Smooth muscle cell (in vitro differentiated cells): ENCODE measurements around the gene SRD5A1. TPM values are rescaled to one million over a fixed set of nuclear protein-coding genes. Genes with fewer than 3 reads are reported as not detected.

Source experiments
- DNase-seq: peaks from one replicate; lab custom pipeline; 2025; ENCODE audit not compliant: unreplicated experiment; lab: John Stamatoyannopoulos, UW
- H2AFZ ChIP-seq: fragments of 200-600 bp; sonication (generic); 2 replicates; pipeline ENCODE4 v1.6.0; 2016; ENCODE audit warnings: antibody characterized with exemption, low read depth, mild to moderate bottlenecking
- H3F3A ChIP-seq: fragments of 200-600 bp; sonication (generic); 2 replicates; pipeline ENCODE4 v1.6.0; 2017; ENCODE audit warnings: antibody characterized with exemption, low read depth
- H3K27ac ChIP-seq: fragments of 200-600 bp; sonication (generic); 2 replicates; pipeline ENCODE4 v1.5.1; 2016; ENCODE audit warnings: low read depth, mild to moderate bottlenecking
- H3K27me3 ChIP-seq: fragments of 200-600 bp; sonication (generic); 2 replicates; pipeline ENCODE4 v1.6.1; 2016; ENCODE audit warnings: low read depth, mild to moderate bottlenecking
- H3K36me3 ChIP-seq: fragments of 200-600 bp; sonication (generic); 2 replicates; pipeline ENCODE4 v1.5.1; 2016; ENCODE audit warnings: low read depth
- H3K4me1 ChIP-seq: fragments of 200-600 bp; sonication (generic); 2 replicates; pipeline ENCODE4 v1.5.1; 2016; ENCODE audit warnings: low read depth
- H3K4me2 ChIP-seq: fragments of 200-600 bp; sonication (generic); 2 replicates; pipeline ENCODE4 v1.6.0; 2016; ENCODE audit warnings: mild to moderate bottlenecking
- H3K4me3 ChIP-seq: fragments of 200-600 bp; sonication (generic); 2 replicates; pipeline ENCODE4 v1.5.1; 2016; ENCODE audit warnings: mild to moderate bottlenecking
- H3K79me2 ChIP-seq: fragments of 200-600 bp; sonication (generic); 2 replicates; pipeline ENCODE4 v1.6.0; 2016; ENCODE audit warnings: low read depth, mild to moderate bottlenecking
- H3K9ac ChIP-seq: fragments of 200-600 bp; sonication (generic); 2 replicates; pipeline ENCODE4 v1.6.0; 2016; ENCODE audit warnings: low read depth
- H3K9me3 ChIP-seq: fragments of 200-600 bp; sonication (generic); replicated peaks from 2 replicates; pipeline ENCODE4 v1.5.1; 2016; ENCODE audit warnings: low read depth
- H4K20me1 ChIP-seq: fragments of 200-600 bp; sonication (generic); 2 replicates; pipeline ENCODE4 v1.6.0; 2016; ENCODE audit warnings: low read depth
- CTCF ChIP-seq: fragments of 200-600 bp; sonication (generic); IDR thresholded peaks from 2 replicates; pipeline ENCODE4 v1.5.1; 2017; ENCODE audit warnings: borderline replicate concordance, mild to moderate bottlenecking, antibody characterized with exemption; ENCODE audit not compliant: insufficient read depth, poor library complexity, severe bottlenecking
- WGBS: methylation state at CpG from one replicate; pipeline ENCODE4 v1.1.7; 2016; ENCODE audit warnings: low lambda C conversion rate; 5-methylcytosine and 5-hydroxymethylcytosine counted together
- polyA plus RNA-seq: library from polyadenylated mRNA; unstranded; fragments of >200 nt; fragmentation: Nextera tagmentation; extraction: Ambion mirVana; gene quantifications from 2 replicates; pipeline ENCODE4 v1.2.1, GENCODE V29; 2016
- total RNA-seq: library from RNA; depleted of rRNA; stranded (reverse); fragments of >200 nt; gene quantifications from 2 replicates; pipeline ENCODE4 v1.2.3, GENCODE V29; 2014

Gene SRD5A1
- total and polyA plus RNA-seq, 2 experiments from 2014 or later = 17.1 to 23.5 TPM

- no peak overlapping the region for H3K9ac ChIP-seq
- TF ChIP-seq CTCF = no peak
These were observed 28.3 kb upstream of the SRD5A1 start for GRCh38 chr5:6604946-6605345.

GRCh38 chr5:6606884-6607558, 26.2 kb upstream of the SRD5A1 start:
- Histone ChIP-seq H3K36me3 (peaks cover 38% of the 10 kb centered on the region), H3K9me3 (no peaks in the 10 kb centered on the region), H3K4me1 (no peaks in the 10 kb centered on the region), H3K9ac (no peak overlapping the region), H3F3A (no peaks in the 10 kb centered on the region), H3K27me3 (no peaks in the 10 kb centered on the region), H4K20me1 (peaks cover 27% of the 10 kb centered on the region), H3K4me2 (no peak overlapping the region), H3K27ac (no peak overlapping the region), H2AFZ (no peak overlapping the region), H3K79me2 (peaks cover 5% of the 10 kb centered on the region), H3K4me3 (no peak overlapping the region)
- WGBS = 95% methylated on average over 9 of the region's 9 CpGs
- TF ChIP-seq CTCF = no peak
- no peak for DNase-seq

More at GRCh38 chr5:6604946-6605345, 28.3 kb upstream of the SRD5A1 start:
- Histone ChIP-seq H3F3A (no peaks in the 10 kb centered on the region), H4K20me1 (peaks cover 16% of the 10 kb centered on the region), H3K27ac (no peak overlapping the region), H3K36me3 (peaks cover 26% of the 10 kb centered on the region), H3K79me2 (no peaks in the 10 kb centered on the region), H3K4me3 (no peak overlapping the region), H3K9me3 (no peaks in the 10 kb centered on the region), H3K27me3 (no peaks in the 10 kb centered on the region), H3K4me1 (no peaks in the 10 kb centered on the region), H2AFZ (no peak overlapping the region), H3K4me2 (no peak overlapping the region)
- WGBS = 98% methylated on average over 12 of the region's 12 CpGs
- no peak for DNase-seq

- no peak for TF ChIP-seq CTCF
- Histone ChIP-seq H3K27me3 (no peaks in the 10 kb centered on the region), H4K20me1 (peaks cover 32% of the 10 kb centered on the region), H3K36me3 (peaks cover 38% of the 10 kb centered on the region), H3F3A (no peaks in the 10 kb centered on the region), H2AFZ (no peak overlapping the region), H3K9me3 (no peaks in the 10 kb centered on the region), H3K4me3 (no peak overlapping the region), H3K4me2 (no peak overlapping the region), H3K27ac (no peak overlapping the region), H3K9ac (no peak overlapping the region), H3K4me1 (no peaks in the 10 kb centered on the region), H3K79me2 (peaks cover 5% of the 10 kb centered on the region)
- no peak for DNase-seq
- 98% methylated on average over 5 of the region's 5 CpGs for WGBS
These were observed 25.7 kb upstream of the SRD5A1 start for GRCh38 chr5:6607559-6607936.

- peaks cover 5% of the 10 kb centered on the region for H3K79me2 ChIP-seq
- H3K4me1 ChIP-seq = no peaks in the 10 kb centered on the region
- TF ChIP-seq CTCF = no peak
- H3K4me2 ChIP-seq = no peak overlapping the region
- H3K9me3 ChIP-seq = no peaks in the 10 kb centered on the region
- no peak overlapping the region for H3K9ac ChIP-seq
- peaks cover 34% of the 10 kb centered on the region for H3K36me3 ChIP-seq
- WGBS = 100% methylated on average over 3 of the region's 3 CpGs
- H3K4me3 ChIP-seq = no peak overlapping the region
- H2AFZ ChIP-seq = no peak overlapping the region
- DNase-seq = no peak
- H3K27me3 ChIP-seq = no peaks in the 10 kb centered on the region
- no peaks in the 10 kb centered on the region for H3F3A ChIP-seq
- H3K27ac ChIP-seq = no peak overlapping the region
- peaks cover 37% of the 10 kb centered on the region for H4K20me1 ChIP-seq
These were observed 25.2 kb upstream of the SRD5A1 start for GRCh38 chr5:6608016-6608415.
